ENCODE measurements around the gene CNTNAP2. TPM values are rescaled to one million over a fixed set of nuclear protein-coding genes. Genes with fewer than 3 reads are reported as not detected.

CNTNAP2 gene
- total RNA-seq, 1 donor from 2014 or later: 1.2 TPM

DNA sequence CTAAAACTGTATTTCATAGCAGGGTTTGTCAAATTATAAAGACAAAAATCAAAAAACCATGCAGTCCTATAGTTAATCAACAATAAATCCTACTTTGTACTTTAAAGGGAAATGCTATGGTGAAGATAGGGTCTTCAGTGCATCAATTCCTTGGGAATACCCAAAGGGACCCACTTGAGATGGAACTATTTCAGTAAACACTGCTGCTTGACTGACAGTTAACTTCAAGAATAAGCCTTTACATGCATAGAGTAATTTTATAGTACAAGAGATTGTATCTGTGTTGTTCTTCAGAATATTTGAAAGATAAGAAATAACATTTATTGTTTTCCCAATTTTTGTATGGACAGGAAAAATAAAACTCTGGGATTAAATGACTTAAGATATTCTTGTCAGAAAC is 1179.6 kb downstream of the CNTNAP2 start:
- no peak for ATAC-seq

DNA sequence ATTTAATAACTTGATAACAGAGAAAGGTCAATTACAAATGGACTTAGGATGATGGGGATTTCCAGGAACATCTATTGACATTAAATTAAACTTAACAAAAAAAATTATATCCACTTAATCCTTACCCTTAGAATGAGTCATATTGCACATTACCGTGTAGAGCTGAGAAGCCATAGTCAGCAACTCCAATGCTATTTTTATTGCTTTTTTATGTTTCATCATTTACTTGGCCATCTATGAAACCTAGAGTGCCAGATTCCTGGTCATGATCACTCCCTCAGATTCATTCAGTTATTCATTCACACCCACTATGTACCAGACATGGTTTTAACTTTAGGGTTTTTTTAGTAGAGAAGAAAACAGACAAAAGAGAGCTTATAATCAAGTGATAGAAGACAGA is 1180.4 kb downstream of the CNTNAP2 start:
- ATAC-seq: no peak

DNA sequence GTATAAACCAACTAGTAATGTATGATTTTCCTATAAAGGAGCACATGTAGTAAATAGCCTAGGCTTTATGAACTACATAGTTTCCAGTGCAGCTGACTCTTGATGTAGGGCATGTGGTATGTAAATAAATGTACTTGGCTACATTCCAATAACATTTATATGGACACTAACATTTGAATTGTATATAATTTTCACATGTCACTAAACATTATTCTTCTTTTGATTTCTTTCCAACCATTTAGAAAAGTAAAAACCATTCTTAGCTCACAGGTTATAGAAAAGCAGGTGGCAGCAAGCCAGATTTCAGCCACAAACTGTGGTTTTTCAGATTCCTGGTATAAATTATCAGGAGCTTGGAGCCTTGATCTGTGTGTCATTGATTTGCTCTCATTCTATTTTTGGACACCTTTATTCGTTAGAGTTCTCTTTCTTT is 1182.0 kb downstream of the CNTNAP2 start:
- no peak for ATAC-seq

DNA sequence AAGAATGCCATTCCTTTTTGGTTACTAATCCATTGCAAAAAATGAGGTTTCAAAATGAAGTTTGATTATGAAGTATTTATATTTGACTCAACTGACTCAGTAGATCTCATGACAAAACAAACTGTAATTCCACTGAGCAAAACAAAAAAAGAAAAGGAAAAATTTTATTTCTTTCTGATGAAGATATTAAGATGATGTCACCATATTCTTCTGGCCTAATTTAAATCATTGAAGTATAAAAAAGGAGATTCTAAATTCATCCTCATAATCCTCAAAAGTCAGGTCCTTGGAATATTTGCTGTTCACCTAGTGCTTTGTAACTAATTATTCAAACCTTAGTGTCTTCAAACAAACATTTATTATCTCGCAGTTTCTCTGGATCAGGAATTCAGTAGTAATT is 1183.7 kb downstream of the CNTNAP2 start:
- ATAC-seq: no peak

GRCh38 chr7:147304376-147304775 is 1187.8 kb downstream of the CNTNAP2 start:
- no peak for ATAC-seq

- no peak for ATAC-seq
These were observed 1189.2 kb downstream of the CNTNAP2 start for GRCh38 chr7:147305827-147306226.

DNA sequence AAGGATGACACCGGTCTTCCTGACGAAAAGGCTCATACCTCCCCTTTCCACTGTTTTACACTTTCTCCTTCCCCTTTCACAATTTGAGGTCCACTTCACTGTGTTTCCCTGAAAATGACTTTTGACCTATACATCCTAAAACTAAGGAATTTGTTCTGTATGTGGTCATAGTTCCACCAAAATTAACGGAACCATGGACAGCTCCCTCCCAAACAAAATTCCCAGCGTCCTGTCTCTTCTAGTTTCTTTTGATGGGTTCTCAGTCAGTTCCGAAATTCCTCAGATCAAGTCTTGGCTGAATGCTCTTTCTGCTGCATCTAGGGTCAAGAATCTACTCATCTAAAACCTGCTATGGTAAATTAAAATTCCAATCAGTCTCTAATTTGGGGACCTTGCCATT is 1191.9 kb downstream of the CNTNAP2 start:
- no peak for ATAC-seq

GRCh38 chr7:147311336-147311735 is 1194.7 kb downstream of the CNTNAP2 start:
- ATAC-seq: no peak

DNA sequence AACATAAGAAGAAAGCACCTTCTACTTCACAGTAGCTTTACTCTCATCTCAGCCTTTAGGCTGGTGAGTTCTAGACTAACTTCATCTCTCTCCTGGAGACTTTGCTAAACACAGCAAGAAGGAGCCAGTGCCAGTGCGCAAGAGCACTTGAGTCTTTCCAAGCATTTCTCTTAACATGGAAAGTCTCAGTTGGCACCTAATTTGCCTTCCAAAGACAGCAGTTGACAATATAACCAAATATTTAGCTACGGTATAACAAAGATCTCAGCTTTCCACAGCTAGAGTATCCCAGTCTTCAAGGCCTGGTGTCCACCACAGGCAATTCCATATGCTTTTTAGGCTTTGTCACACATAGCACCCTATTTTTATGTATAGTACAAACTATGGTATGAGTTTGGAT is 1204.9 kb downstream of the CNTNAP2 start:
- ATAC-seq: no peak

DNA sequence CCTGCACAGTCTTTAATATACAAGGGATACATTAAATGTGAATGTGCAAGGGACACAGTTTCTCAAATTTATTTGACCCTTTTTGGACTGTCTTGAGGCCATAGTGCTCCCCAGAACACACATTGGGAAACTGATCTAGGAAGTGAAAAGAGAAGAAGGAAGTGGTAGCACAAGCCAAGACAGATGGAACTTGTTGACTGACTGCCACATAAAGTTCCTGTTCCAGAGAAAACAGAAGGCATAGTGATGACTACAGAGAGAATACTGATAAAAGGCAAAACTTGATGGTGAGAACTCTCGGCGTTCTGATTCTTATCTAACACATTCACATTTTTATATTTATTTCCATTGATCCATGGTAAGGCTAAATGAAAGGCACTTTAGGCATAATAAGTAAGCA is 1216.4 kb downstream of the CNTNAP2 start:
- ATAC-seq: no peak

- ATAC-seq: no peak
These were observed 1246.5 kb downstream of the CNTNAP2 start for GRCh38 chr7:147363101-147363500.

DNA sequence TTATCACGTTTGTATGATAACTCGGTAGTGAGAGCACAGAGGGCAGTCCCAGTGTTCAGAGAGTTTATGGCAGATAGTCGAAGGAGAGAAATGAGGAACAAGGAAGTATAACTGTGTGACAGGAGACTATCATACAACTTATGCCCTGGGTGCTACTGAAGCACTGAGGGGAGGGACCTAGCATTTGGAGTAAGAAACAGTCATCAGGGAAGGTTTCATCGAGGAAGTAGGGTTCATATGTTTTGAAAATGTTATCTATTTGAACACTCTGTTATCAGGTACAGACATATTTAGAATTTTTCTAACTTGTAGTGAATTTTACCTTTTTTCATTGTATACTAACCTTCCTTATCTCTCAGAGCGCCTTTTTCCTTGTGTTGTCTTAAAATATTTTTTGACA is 1259.6 kb downstream of the CNTNAP2 start:
- no peak for ATAC-seq

- ATAC-seq: no peak
These were observed 1264.3 kb downstream of the CNTNAP2 start for GRCh38 chr7:147380926-147381325.

DNA sequence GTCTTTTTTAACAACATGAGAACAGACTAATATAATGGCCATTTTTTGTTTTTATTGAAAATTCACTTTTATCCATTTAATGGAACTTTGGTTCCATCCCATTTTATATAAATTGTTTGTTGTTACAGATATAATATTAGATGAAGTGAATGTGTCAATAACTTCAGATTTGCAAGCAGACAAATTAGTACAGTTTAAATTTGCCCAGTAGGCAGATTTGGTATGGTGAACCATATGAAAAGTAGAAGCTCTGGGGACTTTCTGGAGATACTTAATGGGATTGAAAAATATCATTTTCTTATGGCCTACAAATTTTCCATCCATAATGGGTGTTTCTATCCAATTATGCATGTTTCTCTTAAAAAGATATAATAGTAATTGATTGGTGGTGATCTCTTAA is 1277.7 kb downstream of the CNTNAP2 start:
- ATAC-seq: no peak

- no peak for ATAC-seq
These were observed 1283.7 kb downstream of the CNTNAP2 start for GRCh38 chr7:147400221-147400689.

DNA sequence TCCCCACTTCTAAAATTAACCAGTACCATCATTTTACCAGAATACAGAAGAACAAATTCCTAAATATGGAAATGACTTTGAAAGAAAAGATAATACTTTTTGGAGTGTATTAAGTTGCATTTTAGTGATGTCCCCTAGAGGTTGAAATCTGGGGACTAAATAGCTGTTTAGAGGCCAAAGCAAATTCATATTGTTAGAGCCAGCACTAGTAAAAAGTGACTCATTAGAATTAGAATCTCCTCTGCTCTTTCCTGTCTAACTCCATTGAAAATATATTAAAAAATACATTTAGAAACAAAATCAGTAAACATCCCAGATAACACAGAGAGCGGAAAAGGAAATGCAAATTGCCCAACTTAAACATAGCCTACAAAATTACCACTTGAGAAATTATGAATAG is 1284.3 kb downstream of the CNTNAP2 start:
- ATAC-seq: no peak

DNA sequence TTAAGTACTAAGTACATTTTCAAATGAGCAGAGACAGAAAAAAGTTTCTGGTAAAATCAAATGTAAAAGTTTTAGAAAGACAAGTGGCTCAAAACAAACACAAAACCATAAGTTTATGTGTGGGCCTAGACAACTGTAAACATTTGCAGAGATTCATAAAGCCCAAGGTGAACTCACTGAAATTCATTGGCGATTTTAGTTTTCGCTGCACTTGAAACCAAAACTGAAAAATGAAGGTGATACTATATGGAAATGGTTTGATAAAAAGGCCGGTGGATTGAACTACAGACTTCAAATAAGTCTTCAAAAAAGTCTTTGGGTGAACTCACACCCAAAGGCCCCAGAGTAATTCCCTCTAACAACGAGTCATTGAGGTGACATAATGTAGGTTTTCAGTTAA is 1289.0 kb downstream of the CNTNAP2 start:
- ATAC-seq: no peak

GRCh38 chr7:147406521-147407135 is 1290.0 kb downstream of the CNTNAP2 start:
- no peak for ATAC-seq

DNA sequence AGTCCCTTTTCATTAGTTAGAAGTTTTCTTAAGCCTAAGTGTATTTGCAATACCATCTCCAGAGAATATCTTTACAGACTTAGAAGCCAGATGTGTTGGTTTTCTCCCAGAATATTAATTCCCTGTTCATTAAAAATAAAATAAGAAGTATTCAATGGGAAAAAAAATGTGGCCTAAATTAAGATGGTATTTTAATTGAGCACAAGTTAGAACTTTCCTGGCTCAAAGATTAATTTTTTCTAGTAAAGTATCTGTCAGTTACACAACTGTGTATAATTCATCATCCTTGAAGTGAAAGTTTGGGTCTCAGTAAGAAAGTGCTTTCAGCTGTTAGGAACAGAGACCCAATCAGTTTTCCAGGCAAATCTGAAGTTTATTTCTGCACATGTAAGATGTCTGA is 1294.5 kb downstream of the CNTNAP2 start:
- no peak for ATAC-seq

DNA sequence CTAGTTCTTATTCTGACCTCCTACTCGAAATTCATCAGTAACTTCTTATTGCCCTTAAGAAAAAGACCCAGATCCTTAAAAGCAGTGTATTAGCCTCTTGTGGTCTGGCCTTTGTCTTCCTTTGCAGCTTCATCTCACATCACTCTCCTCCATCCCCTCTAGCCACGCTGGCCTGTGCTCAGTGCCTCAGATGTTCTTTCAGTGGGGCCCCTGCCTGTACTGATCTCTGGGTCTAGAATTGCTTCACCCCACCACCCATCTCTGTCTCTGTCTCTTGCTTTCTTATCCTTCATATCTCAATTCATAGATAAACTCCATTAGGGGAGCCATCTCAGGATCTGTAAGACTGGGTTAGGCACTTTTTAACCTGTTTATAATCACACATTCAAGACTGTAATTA is 1295.5 kb downstream of the CNTNAP2 start:
- no peak for ATAC-seq

- no peak for ATAC-seq
These were observed 1296.4 kb downstream of the CNTNAP2 start for GRCh38 chr7:147412782-147413556.

DNA sequence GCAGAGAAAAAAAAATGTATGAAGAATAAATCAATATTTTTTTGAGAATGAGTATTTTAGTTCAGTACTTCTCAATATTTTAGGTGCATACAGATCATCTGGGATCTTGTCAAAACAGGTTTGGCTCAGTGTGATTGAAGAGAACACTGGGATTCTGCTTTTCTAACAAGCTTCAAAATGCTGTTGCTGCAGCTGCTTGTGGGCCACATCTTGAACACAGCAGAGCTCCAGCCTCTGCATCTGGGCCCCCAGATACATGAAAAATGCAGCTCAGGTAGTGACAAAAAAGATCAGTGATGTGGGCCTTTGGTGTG is 1296.9 kb downstream of the CNTNAP2 start:
- no peak for ATAC-seq

GRCh38 chr7:147415991-147416390 is 1299.4 kb downstream of the CNTNAP2 start:
- ATAC-seq: no peak

DNA sequence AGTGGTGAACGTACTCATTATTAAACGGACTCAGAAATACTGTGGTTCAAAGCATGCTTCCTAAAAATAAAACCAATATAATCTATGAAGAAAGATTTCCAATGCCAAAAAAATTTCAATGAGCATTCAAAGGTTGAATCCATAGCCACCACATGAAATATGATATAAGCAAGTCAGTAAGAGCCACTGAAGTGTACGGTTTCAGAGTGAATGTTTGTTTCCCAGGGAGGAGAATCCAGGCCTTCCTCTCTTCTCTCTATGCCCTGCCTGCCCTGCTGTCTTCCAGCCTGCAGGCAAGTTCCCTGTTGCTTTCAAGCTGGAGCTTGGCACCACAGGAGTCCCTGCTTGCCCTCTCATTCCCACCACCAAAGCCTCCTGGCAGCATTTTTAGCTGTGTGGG is 1302.4 kb downstream of the CNTNAP2 start:
- ATAC-seq: no peak

GRCh38 chr7:147423875-147424274 is 1307.3 kb downstream of the CNTNAP2 start:
- ATAC-seq: no peak
